ENCODE data around the gene SH2D3A.
A peak's percentile ranks its signal among the peaks of the same experiment; 100 is the strongest.

The SH2D3A gene

GRCh38 chr19:6724631-6725492, 42.4 kb downstream of the SH2D3A start:
- DNase-seq (ENCODE audit: low spot score) = no peak
- in situ Hi-C loops (cut with MboI; ENCODE audit: low pct_unique_long_range_greater_than_20kb, low sequenced_read_pairs, unreplicated experiment) = no loop called here
- no peak for TF ChIP-seq CTCF (IDR thresholded peaks at IDR 0.05; ENCODE audit: extremely low read depth, insufficient read depth, missing control alignments)

DNA sequence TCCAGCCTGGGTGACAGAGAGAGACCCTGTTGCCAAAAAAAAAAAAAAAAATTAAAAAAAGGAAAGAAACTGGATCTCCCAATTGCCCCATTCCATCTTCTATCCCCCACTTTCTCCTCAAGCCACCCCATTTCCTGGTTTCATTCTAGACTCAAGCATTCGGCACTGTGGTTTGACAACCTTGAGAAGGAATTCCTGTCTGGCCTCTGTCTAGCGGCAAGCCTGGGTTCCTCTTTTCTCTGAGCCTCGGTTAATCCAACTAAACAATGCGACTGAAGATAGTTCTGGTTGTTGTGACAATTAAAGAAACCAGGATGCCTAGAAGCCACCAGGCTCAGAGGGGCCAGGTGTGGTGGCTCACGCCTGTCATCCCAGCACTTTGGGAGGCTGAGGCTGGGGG, 43.5 kb downstream of the SH2D3A start:
- in situ Hi-C loops (cut with MboI; ENCODE audit: low pct_unique_long_range_greater_than_20kb, low sequenced_read_pairs, unreplicated experiment) = no loop called here
- no peak for DNase-seq (ENCODE audit: low spot score)
- no peak for TF ChIP-seq CTCF (IDR thresholded peaks at IDR 0.05; ENCODE audit: extremely low read depth, insufficient read depth, missing control alignments)

GRCh38 chr19:6723108-6723618, 44.1 kb downstream of the SH2D3A start:
- TF ChIP-seq CTCF (IDR thresholded peaks at IDR 0.05; ENCODE audit: extremely low read depth, insufficient read depth, missing control alignments) = no peak
- in situ Hi-C loops (cut with MboI; ENCODE audit: low pct_unique_long_range_greater_than_20kb, low sequenced_read_pairs, unreplicated experiment) = no loop called here
- DNase-seq (ENCODE audit: low spot score) = no peak

GRCh38 chr19:6721773-6722172, 45.5 kb downstream of the SH2D3A start:
- in situ Hi-C loops (cut with MboI; ENCODE audit: low pct_unique_long_range_greater_than_20kb, low sequenced_read_pairs, unreplicated experiment) = no loop called here
- TF ChIP-seq CTCF (IDR thresholded peaks at IDR 0.05; ENCODE audit: extremely low read depth, insufficient read depth, missing control alignments) = no peak
- peak; percentile 82 for DNase-seq (ENCODE audit: low spot score)

- in situ Hi-C loops (cut with MboI; ENCODE audit: low pct_unique_long_range_greater_than_20kb, low sequenced_read_pairs, unreplicated experiment) = no loop called here
- DNase-seq (ENCODE audit: low spot score) = no peak
- no peak for TF ChIP-seq CTCF (IDR thresholded peaks at IDR 0.05; ENCODE audit: extremely low read depth, insufficient read depth, missing control alignments)
Measured at GRCh38 chr19:6721138-6721474, 46.1 kb downstream of the SH2D3A start.

DNA sequence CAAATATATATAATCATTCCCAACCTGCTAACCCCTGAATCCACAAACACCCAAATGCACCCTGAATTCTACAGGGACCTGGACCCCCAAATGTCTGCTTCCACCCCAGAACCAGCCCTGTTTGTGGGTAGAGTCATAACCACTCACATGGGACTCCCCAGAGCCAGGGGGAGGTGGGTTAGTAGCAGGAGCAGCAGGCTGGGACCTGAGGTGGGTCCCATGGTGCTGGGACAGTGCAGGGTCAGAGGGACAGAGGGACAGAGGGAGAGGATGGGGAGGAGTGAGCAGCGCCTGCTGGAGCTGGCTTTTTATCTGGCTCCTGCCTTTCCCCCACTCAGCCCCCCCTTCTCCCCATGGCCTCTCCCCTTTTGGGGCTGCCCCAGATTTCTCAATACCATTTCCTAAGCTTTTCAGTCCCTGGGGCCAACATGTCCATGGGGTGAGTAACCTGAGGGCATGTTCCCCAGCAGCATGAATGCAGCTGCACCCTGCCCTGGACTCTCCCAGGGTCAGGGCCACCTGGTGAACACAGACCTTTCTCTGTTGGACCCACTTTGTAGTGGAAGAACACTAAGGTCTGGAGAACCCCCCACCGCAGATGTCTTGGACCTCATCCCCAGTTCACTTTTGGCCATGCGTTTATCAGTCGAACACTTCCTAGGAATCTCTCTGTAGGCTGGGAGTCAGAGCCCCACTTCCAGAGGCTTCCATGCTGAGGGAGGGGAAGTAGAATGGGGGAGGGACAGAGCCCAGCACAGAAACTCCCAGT, 46.7 kb downstream of the SH2D3A start, which contains the start of gene C3:
Gene C3 (minus strand): TSS at position 282 of the 769 bp plus-strand sequence. CDS start 61 bp downstream, at position 221.
- in situ Hi-C loops (cut with MboI; ENCODE audit: low pct_unique_long_range_greater_than_20kb, low sequenced_read_pairs, unreplicated experiment) = no loop called here
- no peak for DNase-seq (ENCODE audit: low spot score)
- no peak for TF ChIP-seq CTCF (IDR thresholded peaks at IDR 0.05; ENCODE audit: extremely low read depth, insufficient read depth, missing control alignments)

Measured in GM13977 (cell line).